HL-60 (cell line): ENCODE data around the gene PTK7.
A peak's percentile ranks its signal among the peaks of the same experiment; 100 is the strongest.

ENCODE experiments used
- GABPA ChIP-seq: IDR thresholded peaks from 2 replicates; pipeline ENCODE4 v1.6.1; 2012; ENCODE audit warnings: low read depth
- POLR2AphosphoS5 ChIP-seq: IDR thresholded peaks from 2 replicates; pipeline ENCODE4 v1.6.1; 2012; ENCODE audit warnings: low read depth
- SPI1 ChIP-seq: IDR thresholded peaks from 2 replicates; pipeline ENCODE4 v1.6.1; 2012; ENCODE audit warnings: low read depth, mild to moderate bottlenecking, borderline replicate concordance
- TF ChIP-seq, protein P1 (sequence below): IDR thresholded peaks from one replicate; pipeline ENCODE4 v1.5.1; 2011; ENCODE audit warnings: low read length, control low read depth, inconsistent platforms; ENCODE audit not compliant: insufficient read depth
- TF ChIP-seq, protein P2 (sequence below): IDR thresholded peaks from 2 replicates; pipeline ENCODE4 v1.6.1; 2012; ENCODE audit warnings: low read depth; ENCODE audit not compliant: insufficient replicate concordance

DNA sequence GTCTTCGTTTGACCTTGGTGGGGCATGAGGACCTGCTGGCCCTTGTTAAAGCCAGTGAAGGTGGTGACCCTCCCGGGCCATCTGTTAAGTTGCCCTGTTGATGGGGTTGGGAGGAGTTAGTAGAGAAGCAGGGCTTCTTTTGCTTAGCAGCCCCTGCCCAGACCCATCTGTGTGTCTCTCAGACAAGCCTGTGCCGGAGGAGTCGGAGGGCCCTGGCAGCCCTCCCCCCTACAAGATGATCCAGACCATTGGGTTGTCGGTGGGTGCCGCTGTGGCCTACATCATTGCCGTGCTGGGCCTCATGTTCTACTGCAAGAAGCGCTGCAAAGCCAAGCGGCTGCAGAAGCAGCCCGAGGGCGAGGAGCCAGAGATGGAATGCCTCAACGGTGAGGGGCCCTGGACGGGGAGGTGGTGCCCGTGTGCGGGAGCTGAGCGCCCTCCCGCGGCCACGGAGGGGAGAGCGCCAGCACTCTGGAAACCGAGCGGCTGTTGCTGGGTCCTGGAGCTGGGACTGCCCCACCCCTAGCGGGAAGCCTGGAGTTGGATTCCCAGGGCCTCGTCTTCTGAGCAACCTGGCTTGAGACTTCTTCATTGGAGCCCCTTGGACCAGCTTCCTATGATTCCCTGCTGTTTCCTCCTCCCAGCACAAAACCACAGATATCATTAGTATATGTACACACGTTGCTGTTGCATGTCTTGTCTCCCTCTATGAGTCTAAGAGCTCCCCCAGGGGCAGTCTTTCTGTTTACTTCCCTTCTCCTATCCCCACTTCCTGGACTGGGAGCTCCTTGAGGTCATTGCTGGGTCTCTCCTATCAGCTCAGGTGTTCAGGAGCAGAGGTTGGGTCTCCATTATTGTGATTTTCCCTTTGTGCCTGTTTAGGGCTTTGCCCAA is 67.4 kb downstream of the PTK7 start:
- TF ChIP-seq, protein P1, sequence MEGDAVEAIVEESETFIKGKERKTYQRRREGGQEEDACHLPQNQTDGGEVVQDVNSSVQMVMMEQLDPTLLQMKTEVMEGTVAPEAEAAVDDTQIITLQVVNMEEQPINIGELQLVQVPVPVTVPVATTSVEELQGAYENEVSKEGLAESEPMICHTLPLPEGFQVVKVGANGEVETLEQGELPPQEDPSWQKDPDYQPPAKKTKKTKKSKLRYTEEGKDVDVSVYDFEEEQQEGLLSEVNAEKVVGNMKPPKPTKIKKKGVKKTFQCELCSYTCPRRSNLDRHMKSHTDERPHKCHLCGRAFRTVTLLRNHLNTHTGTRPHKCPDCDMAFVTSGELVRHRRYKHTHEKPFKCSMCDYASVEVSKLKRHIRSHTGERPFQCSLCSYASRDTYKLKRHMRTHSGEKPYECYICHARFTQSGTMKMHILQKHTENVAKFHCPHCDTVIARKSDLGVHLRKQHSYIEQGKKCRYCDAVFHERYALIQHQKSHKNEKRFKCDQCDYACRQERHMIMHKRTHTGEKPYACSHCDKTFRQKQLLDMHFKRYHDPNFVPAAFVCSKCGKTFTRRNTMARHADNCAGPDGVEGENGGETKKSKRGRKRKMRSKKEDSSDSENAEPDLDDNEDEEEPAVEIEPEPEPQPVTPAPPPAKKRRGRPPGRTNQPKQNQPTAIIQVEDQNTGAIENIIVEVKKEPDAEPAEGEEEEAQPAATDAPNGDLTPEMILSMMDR: peak; percentile 96
- TF ChIP-seq POLR2AphosphoS5: no peak
- no peak for TF ChIP-seq SPI1
- TF ChIP-seq GABPA: no peak
- TF ChIP-seq, protein P2, sequence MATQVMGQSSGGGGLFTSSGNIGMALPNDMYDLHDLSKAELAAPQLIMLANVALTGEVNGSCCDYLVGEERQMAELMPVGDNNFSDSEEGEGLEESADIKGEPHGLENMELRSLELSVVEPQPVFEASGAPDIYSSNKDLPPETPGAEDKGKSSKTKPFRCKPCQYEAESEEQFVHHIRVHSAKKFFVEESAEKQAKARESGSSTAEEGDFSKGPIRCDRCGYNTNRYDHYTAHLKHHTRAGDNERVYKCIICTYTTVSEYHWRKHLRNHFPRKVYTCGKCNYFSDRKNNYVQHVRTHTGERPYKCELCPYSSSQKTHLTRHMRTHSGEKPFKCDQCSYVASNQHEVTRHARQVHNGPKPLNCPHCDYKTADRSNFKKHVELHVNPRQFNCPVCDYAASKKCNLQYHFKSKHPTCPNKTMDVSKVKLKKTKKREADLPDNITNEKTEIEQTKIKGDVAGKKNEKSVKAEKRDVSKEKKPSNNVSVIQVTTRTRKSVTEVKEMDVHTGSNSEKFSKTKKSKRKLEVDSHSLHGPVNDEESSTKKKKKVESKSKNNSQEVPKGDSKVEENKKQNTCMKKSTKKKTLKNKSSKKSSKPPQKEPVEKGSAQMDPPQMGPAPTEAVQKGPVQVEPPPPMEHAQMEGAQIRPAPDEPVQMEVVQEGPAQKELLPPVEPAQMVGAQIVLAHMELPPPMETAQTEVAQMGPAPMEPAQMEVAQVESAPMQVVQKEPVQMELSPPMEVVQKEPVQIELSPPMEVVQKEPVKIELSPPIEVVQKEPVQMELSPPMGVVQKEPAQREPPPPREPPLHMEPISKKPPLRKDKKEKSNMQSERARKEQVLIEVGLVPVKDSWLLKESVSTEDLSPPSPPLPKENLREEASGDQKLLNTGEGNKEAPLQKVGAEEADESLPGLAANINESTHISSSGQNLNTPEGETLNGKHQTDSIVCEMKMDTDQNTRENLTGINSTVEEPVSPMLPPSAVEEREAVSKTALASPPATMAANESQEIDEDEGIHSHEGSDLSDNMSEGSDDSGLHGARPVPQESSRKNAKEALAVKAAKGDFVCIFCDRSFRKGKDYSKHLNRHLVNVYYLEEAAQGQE: no peak
